ENCODE measurements around the gene SNRNP27. TPM values are rescaled to one million over a fixed set of nuclear protein-coding genes. Genes with fewer than 3 reads are reported as not detected.
A peak's percentile ranks its signal among the peaks of the same experiment; 100 is the strongest.

The SNRNP27 gene
- total and polyA plus RNA-seq, 2 donors from 2014 or later: 33.6 to 42.6 TPM

DNA sequence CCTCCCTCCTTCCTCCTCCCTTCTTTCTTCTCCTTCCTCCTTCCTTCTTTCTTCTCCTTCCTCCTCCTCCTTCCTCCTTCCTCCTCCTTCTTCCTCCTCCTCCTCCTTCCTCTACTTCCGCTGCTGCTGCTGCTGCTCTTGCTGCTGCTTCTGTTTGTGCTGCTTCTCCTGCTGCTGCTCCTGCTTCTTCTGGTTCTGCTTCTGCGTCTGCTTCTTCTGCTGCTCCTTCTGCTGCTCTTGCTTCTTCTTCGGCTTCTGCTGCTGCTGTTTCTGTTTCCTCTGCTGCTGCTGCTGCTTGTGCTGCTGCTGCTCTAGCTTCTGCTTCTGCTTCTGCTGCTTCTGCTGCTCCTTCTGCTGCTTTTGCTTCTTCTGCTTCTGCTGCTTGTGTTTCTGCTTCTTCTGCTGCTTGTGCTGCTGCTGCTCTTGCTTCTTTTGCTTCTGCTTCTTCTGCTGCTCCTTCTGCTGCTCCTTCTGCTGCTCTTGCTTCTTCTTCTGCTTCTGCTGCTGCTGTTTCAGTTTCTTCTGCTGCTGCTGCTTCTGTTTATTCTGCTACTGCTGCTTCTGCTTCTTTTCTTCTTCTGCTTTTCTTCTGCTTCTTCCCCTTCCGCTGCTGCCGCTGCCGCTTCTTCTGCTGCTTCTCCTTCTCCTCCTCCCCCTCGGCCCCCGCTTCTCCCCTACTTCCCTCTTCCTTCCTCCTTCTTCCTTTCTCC is 8.6 kb downstream of the SNRNP27 start:
- FAIRE-seq: no peak

GRCh38 chr2:69907216-69907615 is 13.5 kb downstream of the SNRNP27 start:
- H3K4me3 ChIP-seq (ENCODE audit: low read length in 3 of 3): no peak overlapping the region
- H3K9ac ChIP-seq (ENCODE audit: low read length in 3 of 3): no peak overlapping the region
- TF ChIP-seq, protein P1, sequence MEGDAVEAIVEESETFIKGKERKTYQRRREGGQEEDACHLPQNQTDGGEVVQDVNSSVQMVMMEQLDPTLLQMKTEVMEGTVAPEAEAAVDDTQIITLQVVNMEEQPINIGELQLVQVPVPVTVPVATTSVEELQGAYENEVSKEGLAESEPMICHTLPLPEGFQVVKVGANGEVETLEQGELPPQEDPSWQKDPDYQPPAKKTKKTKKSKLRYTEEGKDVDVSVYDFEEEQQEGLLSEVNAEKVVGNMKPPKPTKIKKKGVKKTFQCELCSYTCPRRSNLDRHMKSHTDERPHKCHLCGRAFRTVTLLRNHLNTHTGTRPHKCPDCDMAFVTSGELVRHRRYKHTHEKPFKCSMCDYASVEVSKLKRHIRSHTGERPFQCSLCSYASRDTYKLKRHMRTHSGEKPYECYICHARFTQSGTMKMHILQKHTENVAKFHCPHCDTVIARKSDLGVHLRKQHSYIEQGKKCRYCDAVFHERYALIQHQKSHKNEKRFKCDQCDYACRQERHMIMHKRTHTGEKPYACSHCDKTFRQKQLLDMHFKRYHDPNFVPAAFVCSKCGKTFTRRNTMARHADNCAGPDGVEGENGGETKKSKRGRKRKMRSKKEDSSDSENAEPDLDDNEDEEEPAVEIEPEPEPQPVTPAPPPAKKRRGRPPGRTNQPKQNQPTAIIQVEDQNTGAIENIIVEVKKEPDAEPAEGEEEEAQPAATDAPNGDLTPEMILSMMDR (IDR thresholded peaks at IDR 0.05; ENCODE audit: borderline replicate concordance, extremely low read depth, insufficient read depth): no peak
- H3K27ac ChIP-seq (ENCODE audit: low read depth in 2 of 2, low read length in 2 of 2): no peak overlapping the region
- intact Hi-C loops (cut with DNase I): loop anchor here (10.0 kb wide), 1 partner anchor 238 kb away; no protein-coding TSS in a partner anchor
- no peaks in the 10 kb centered on the region for H3K9me3 ChIP-seq (ENCODE audit: control insufficient read depth in 2 of 3, insufficient read depth in 1 of 3, low read length in 3 of 3)
- no peaks in the 10 kb centered on the region for H3K4me1 ChIP-seq (ENCODE audit: control insufficient read depth in 2 of 3, insufficient read depth in 2 of 3, low read depth in 1 of 3, low read length in 3 of 3)
- no peaks in the 10 kb centered on the region for H3K27me3 ChIP-seq (ENCODE audit: control insufficient read depth, insufficient read depth, low read length)
- DNase-seq: no peak
- no peak for FAIRE-seq
- H3K36me3 ChIP-seq (ENCODE audit: control insufficient read depth in 2 of 3, insufficient read depth in 3 of 3, low read length in 3 of 3): peaks cover 7 to 29% (median 23%) of the 10 kb centered on the region in 3 donors

More for the DNA sequence above, 8.6 kb downstream of the SNRNP27 start:
- no peak for DNase-seq
- intact Hi-C loops (cut with DNase I): loop anchor here (10.0 kb wide), 1 partner anchor 242 kb away; no protein-coding TSS in a partner anchor
- Histone ChIP-seq H3K4me1 (ENCODE audit: control insufficient read depth in 2 of 3, insufficient read depth in 2 of 3, low read depth in 1 of 3, low read length in 3 of 3) (no peaks in the 10 kb centered on the region), H3K27ac (ENCODE audit: low read depth in 2 of 2, low read length in 2 of 2) (no peak overlapping the region), H3K9me3 (ENCODE audit: control insufficient read depth in 2 of 3, insufficient read depth in 1 of 3, low read length in 3 of 3) (no peaks in the 10 kb centered on the region), H3K9ac (ENCODE audit: low read length in 3 of 3) (no peak overlapping the region), H3K4me3 (ENCODE audit: low read length in 3 of 3) (no peak overlapping the region), H3K27me3 (ENCODE audit: control insufficient read depth, insufficient read depth, low read length) (no peaks in the 10 kb centered on the region), H3K36me3 (ENCODE audit: control insufficient read depth in 2 of 3, insufficient read depth in 3 of 3, low read length in 3 of 3) (peaks cover 7 to 26% (median 25%) of the 10 kb centered on the region in 3 donors)
- TF ChIP-seq, protein P1 (IDR thresholded peaks at IDR 0.05; ENCODE audit: borderline replicate concordance, extremely low read depth, insufficient read depth): no peak

- peak; percentile 97 for FAIRE-seq
- intact Hi-C loops (cut with DNase I): no loop called here
- no peaks in the 10 kb centered on the region for H3K27me3 ChIP-seq (ENCODE audit: control insufficient read depth, insufficient read depth, low read length)
- H3K9ac ChIP-seq (ENCODE audit: low read length in 3 of 3): peak overlapping the region in 1 of 3 donors; percentile 11
- H3K4me3 ChIP-seq (ENCODE audit: low read length in 3 of 3): no peak overlapping the region
- DNase-seq: peak in 2 of 5 donors; percentile 74 to 84
- H3K9me3 ChIP-seq (ENCODE audit: control insufficient read depth in 2 of 3, insufficient read depth in 1 of 3, low read length in 3 of 3): no peaks in the 10 kb centered on the region
- TF ChIP-seq, protein P1 (IDR thresholded peaks at IDR 0.05; ENCODE audit: borderline replicate concordance, extremely low read depth, insufficient read depth): peak; percentile 33
- H3K36me3 ChIP-seq (ENCODE audit: control insufficient read depth in 2 of 3, insufficient read depth in 3 of 3, low read length in 3 of 3): peaks cover 7 to 18% (median 14%) of the 10 kb centered on the region in 3 donors
- H3K27ac ChIP-seq (ENCODE audit: low read depth in 2 of 2, low read length in 2 of 2): no peak overlapping the region
- H3K4me1 ChIP-seq (ENCODE audit: control insufficient read depth in 2 of 3, insufficient read depth in 2 of 3, low read depth in 1 of 3, low read length in 3 of 3): peaks cover 0 to 2% (median 0%) of the 10 kb centered on the region in 3 donors
These were observed 18.3 kb downstream of the SNRNP27 start for GRCh38 chr2:69911985-69912563.

All from kidney (tissue), 14 donors.